ENCODE results near the gene HIVEP3.

The HIVEP3 gene

GRCh38 chr1:41479808-41480160 is 438.9 kb downstream of the HIVEP3 start:
- Histone ChIP-seq H3K4me2 (ENCODE audit: low read depth, low read length) (no peak overlapping the region), H3K9me2 (replicated peaks; ENCODE audit: insufficient read depth, low read length) (no peaks in the 10 kb centered on the region), H3K4me1 (ENCODE audit: low read length) (peaks cover 15% of the 10 kb centered on the region), H3K79me2 (ENCODE audit: low read length) (no peaks in the 10 kb centered on the region), H2AFZ (ENCODE audit: low read length) (no peak overlapping the region), H3K27ac (ENCODE audit: low read length) (no peak overlapping the region), H4K20me1 (ENCODE audit: insufficient read depth, low read length) (no peaks in the 10 kb centered on the region), H3F3A (ENCODE audit: insufficient read depth, low read length) (no peaks in the 10 kb centered on the region), H3K27me3 (replicated peaks; ENCODE audit: insufficient read depth, low read length) (no peaks in the 10 kb centered on the region), H3K4me3 (ENCODE audit: low read length) (no peak overlapping the region), H3K36me3 (replicated peaks; ENCODE audit: insufficient read depth, low read length) (no peaks in the 10 kb centered on the region), H3K9me3 (replicated peaks; ENCODE audit: insufficient read depth, low read length) (no peaks in the 10 kb centered on the region), H3K9ac (ENCODE audit: low read length) (no peak overlapping the region)
- DNase-seq = no peak
- TF ChIP-seq EZH2 (optimal IDR thresholded peaks at IDR 0.05; ENCODE audit: low read depth, low read length) (no peak), CTCF (IDR thresholded peaks at IDR 0.05; ENCODE audit: low read length) (no peak), EZH2phosphoT487 (IDR thresholded peaks at IDR 0.05; ENCODE audit: low read length) (no peak)

GRCh38 chr1:41479000-41479807 is 439.5 kb downstream of the HIVEP3 start:
- TF ChIP-seq EZH2phosphoT487 (IDR thresholded peaks at IDR 0.05; ENCODE audit: low read length) = no peak
- TF ChIP-seq EZH2 (optimal IDR thresholded peaks at IDR 0.05; ENCODE audit: low read depth, low read length) = no peak
- no peak for TF ChIP-seq CTCF (IDR thresholded peaks at IDR 0.05; ENCODE audit: low read length)
- Histone ChIP-seq H3K27me3 (replicated peaks; ENCODE audit: insufficient read depth, low read length) (no peaks in the 10 kb centered on the region), H3K4me2 (ENCODE audit: low read depth, low read length) (no peak overlapping the region), H3K27ac (ENCODE audit: low read length) (no peak overlapping the region), H3K9me2 (replicated peaks; ENCODE audit: insufficient read depth, low read length) (no peaks in the 10 kb centered on the region), H3K9ac (ENCODE audit: low read length) (no peak overlapping the region), H3K36me3 (replicated peaks; ENCODE audit: insufficient read depth, low read length) (no peaks in the 10 kb centered on the region), H4K20me1 (ENCODE audit: insufficient read depth, low read length) (no peaks in the 10 kb centered on the region), H3K9me3 (replicated peaks; ENCODE audit: insufficient read depth, low read length) (no peaks in the 10 kb centered on the region), H2AFZ (ENCODE audit: low read length) (no peak overlapping the region), H3F3A (ENCODE audit: insufficient read depth, low read length) (no peaks in the 10 kb centered on the region), H3K4me1 (ENCODE audit: low read length) (peaks cover 15% of the 10 kb centered on the region), H3K79me2 (ENCODE audit: low read length) (no peaks in the 10 kb centered on the region), H3K4me3 (ENCODE audit: low read length) (no peak overlapping the region)
- no peak for DNase-seq

GRCh38 chr1:41478118-41478748 is 440.5 kb downstream of the HIVEP3 start:
- TF ChIP-seq EZH2 (optimal IDR thresholded peaks at IDR 0.05; ENCODE audit: low read depth, low read length) (no peak), EZH2phosphoT487 (IDR thresholded peaks at IDR 0.05; ENCODE audit: low read length) (no peak), CTCF (IDR thresholded peaks at IDR 0.05; ENCODE audit: low read length) (no peak)
- Histone ChIP-seq H3K4me3 (ENCODE audit: low read length) (no peak overlapping the region), H3K27me3 (replicated peaks; ENCODE audit: insufficient read depth, low read length) (no peaks in the 10 kb centered on the region), H3K36me3 (replicated peaks; ENCODE audit: insufficient read depth, low read length) (no peaks in the 10 kb centered on the region), H3K79me2 (ENCODE audit: low read length) (no peaks in the 10 kb centered on the region), H4K20me1 (ENCODE audit: insufficient read depth, low read length) (no peaks in the 10 kb centered on the region), H3K27ac (ENCODE audit: low read length) (no peak overlapping the region), H3K4me1 (ENCODE audit: low read length) (peaks cover 10% of the 10 kb centered on the region), H3K9me3 (replicated peaks; ENCODE audit: insufficient read depth, low read length) (no peaks in the 10 kb centered on the region), H3K4me2 (ENCODE audit: low read depth, low read length) (no peak overlapping the region), H3K9ac (ENCODE audit: low read length) (no peak overlapping the region), H2AFZ (ENCODE audit: low read length) (no peak overlapping the region), H3F3A (ENCODE audit: insufficient read depth, low read length) (no peaks in the 10 kb centered on the region), H3K9me2 (replicated peaks; ENCODE audit: insufficient read depth, low read length) (no peaks in the 10 kb centered on the region)
- no peak for DNase-seq
